Common myeloid progenitor, CD34-positive (primary cell): ENCODE data around the gene SLC24A3.
A peak's percentile ranks its signal among the peaks of the same experiment; 100 is the strongest.

ENCODE experiments used
- CTCF ChIA-PET: fragments of 350-600 bp; sonication (Branson Sonifier 250); formaldehyde crosslinking; loops from one replicate; lab custom pipeline; 2021; ENCODE audit warnings: antibody characterized with exemption; lab: Charles Lee
- POLR2A ChIA-PET: fragments of 350-600 bp; sonication (Branson Sonifier 250); formaldehyde crosslinking; loops from one replicate; lab custom pipeline; 2021; ENCODE audit warnings: antibody characterized with exemption; lab: Charles Lee
- DNase-seq, 3 donors: peaks; one replicate each; pipeline versions ENCODE4 v3.0.0 to v3.0.0-alpha.2; 2013
- H3K27ac ChIP-seq, 2 experiments: 1 replicate in 1 of 2; 2 replicates in 1 of 2; pipeline ENCODE4 v1.7.0; 2013; ENCODE audit warnings: inconsistent platforms in 2 of 2, low read length in 2 of 2, mild to moderate bottlenecking in 2 of 2, low read depth in 1 of 2, moderate library complexity in 1 of 2; ENCODE audit not compliant: severe bottlenecking in 2 of 2, insufficient read depth in 1 of 2, poor library complexity in 1 of 2
- H3K27me3 ChIP-seq, 5 experiments: replicated peaks in 2 of 5; 1 replicate in 3 of 5; 2 replicates in 2 of 5; pipeline versions ENCODE4 v1.6.1 to v1.7.0; 2013; ENCODE audit warnings: low read length in 4 of 5, mild to moderate bottlenecking in 2 of 5, moderate library complexity in 2 of 5, inconsistent platforms in 1 of 5; ENCODE audit not compliant: insufficient read depth in 5 of 5, control insufficient read depth in 4 of 5
- H3K36me3 ChIP-seq, 4 experiments: 1 replicate in 2 of 4; 2 replicates in 2 of 4; pipeline versions ENCODE4 v1.6.1 to v1.7.0; 2013; ENCODE audit warnings: low read length in 3 of 4, control low read depth in 1 of 4, mild to moderate bottlenecking in 1 of 4; ENCODE audit not compliant: control insufficient read depth in 4 of 4, insufficient read depth in 4 of 4
- H3K4me1 ChIP-seq, 4 experiments: 1 replicate in 3 of 4; 2 replicates in 1 of 4; pipeline versions ENCODE4 v1.6.1 to v1.7.1; 2013; ENCODE audit warnings: low read length in 3 of 4, mild to moderate bottlenecking in 3 of 4, control low read depth in 1 of 4, inconsistent platforms in 1 of 4, moderate library complexity in 1 of 4; ENCODE audit not compliant: control insufficient read depth in 4 of 4, insufficient read depth in 4 of 4; ENCODE audit errors: control extremely low read depth in 1 of 4
- H3K4me3 ChIP-seq, 7 experiments: 1 replicate in 4 of 7; 2 replicates in 3 of 7; pipeline versions ENCODE4 v1.5.1 to v1.7.0; 2013; ENCODE audit warnings: mild to moderate bottlenecking in 7 of 7, low read length in 6 of 7, moderate library complexity in 6 of 7, inconsistent platforms in 2 of 7, low read depth in 2 of 7, control low read depth in 1 of 7; ENCODE audit not compliant: insufficient read depth in 4 of 7, control insufficient read depth in 1 of 7; ENCODE audit errors: extremely low read depth in 1 of 7
- H3K9me3 ChIP-seq, 5 experiments: 1 replicate in 4 of 5; 2 replicates in 1 of 5; pipeline versions ENCODE4 v1.6.1 to v1.7.1; 2013; ENCODE audit warnings: low read length in 4 of 5, mild to moderate bottlenecking in 2 of 5, inconsistent platforms in 1 of 5, low read depth in 1 of 5, moderate library complexity in 1 of 5; ENCODE audit not compliant: control insufficient read depth in 4 of 5, insufficient read depth in 2 of 5; ENCODE audit errors: control extremely low read depth in 1 of 5
- WGBS: methylation state at CpG from one replicate; pipeline ENCODE4 v1.1.5; 2013; ENCODE audit not compliant: insufficient coverage; 5-methylcytosine and 5-hydroxymethylcytosine counted together

Gene SLC24A3

DNA sequence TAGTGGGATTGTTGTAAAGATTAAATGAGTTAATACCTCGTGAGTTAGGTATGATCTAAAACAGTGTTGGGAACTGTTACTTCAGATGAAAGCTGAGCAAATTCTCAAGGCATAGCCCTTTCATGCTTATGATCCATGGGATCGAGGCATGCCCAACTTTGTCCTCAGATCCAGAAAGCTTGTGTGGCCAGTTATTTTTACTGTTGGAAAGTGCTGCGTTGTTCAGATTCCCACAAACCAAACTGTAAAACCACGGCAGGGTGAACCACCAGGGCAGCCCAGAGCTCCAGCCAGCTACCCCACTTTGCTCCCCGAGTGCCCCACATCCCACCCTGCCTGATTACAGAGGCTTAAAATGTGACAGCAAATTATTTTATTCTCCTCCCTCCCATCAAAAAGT lies 406.3 kb downstream of the SLC24A3 start:
- Histone ChIP-seq H3K36me3 (no peaks in the 10 kb centered on the region), H3K9me3 (no peaks in the 10 kb centered on the region), H3K4me3 (no peak overlapping the region), H3K4me1 (peaks cover 6 to 23% (median 13%) of the 10 kb centered on the region in 4 experiments), H3K27me3 (no peaks in the 10 kb centered on the region), H3K27ac (no peak overlapping the region)
- POLR2A ChIA-PET = no interaction called here
- no peak for DNase-seq
- WGBS = 89% methylated on average over 4 of the region's 5 CpGs
- CTCF ChIA-PET = interaction anchor here (1.1 to 3.0 kb wide), 4 partner anchors 10 to 35 kb away, joined by 3 to 14 read pairs (median 4); no protein-coding TSS in a partner anchor

DNA sequence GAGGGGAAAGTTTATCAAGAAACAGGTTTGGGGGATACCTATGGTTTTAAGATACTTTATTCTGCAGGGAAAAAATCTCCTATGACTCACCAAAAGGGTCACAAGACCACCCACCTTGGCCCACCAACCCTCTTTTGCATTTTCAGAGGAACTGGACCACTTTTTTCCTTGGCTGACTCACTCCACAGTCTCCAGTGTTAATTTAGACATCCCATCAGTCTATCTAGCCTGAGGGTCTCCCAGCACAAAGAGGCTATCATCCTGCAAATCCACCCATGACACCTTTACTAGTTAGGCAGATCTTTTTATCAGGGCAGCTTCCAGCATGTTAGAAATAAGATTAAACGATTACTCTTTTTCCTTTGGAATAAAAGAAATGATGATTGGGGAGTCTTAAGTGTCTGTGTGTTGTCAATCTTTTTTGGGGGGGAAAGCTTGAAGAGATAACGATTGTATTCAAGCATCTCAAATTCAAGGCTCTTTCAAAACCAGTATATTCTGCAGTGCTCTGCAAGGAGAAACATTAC lies 407.5 kb downstream of the SLC24A3 start:
- CTCF ChIA-PET = interaction anchor here (1.3 to 3.0 kb wide), 4 partner anchors 8 to 36 kb away, joined by 3 to 14 read pairs (median 4); no protein-coding TSS in a partner anchor
- no peaks in the 10 kb centered on the region for H3K9me3 ChIP-seq
- WGBS = no CpG with 5 or more reads among the region's 2 CpGs

DNA sequence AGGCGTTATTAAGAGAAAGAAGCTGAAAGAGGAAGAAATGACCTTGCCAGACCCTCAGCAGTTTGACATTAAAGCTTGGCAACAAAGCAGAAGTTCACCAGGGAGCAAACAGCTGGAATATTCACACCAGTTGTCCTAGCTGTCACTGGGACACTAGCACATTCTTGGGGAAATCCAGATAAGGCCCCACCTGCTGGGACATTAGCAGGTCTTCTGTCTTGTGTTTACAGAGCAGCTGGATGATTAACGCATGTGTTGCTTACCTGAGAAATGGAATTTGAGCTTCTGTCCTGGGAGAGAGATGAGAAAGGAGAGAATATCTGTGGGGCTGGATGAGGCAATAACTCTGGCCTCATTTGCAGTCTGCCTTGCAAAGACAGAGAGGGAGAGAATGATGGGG lies 408.0 kb downstream of the SLC24A3 start:
- WGBS = 46% methylated on average over 2 of the region's 2 CpGs

More for the DNA sequence above, 407.5 kb downstream of the SLC24A3 start:
- Histone ChIP-seq H3K27ac (no peak overlapping the region), H3K4me1 (peaks cover 6 to 23% (median 13%) of the 10 kb centered on the region in 4 experiments), H3K36me3 (no peaks in the 10 kb centered on the region), H3K27me3 (no peaks in the 10 kb centered on the region), H3K4me3 (no peak overlapping the region)
- DNase-seq = peak in 1 of 3 donors; percentile 1
- POLR2A ChIA-PET = no interaction called here

DNA sequence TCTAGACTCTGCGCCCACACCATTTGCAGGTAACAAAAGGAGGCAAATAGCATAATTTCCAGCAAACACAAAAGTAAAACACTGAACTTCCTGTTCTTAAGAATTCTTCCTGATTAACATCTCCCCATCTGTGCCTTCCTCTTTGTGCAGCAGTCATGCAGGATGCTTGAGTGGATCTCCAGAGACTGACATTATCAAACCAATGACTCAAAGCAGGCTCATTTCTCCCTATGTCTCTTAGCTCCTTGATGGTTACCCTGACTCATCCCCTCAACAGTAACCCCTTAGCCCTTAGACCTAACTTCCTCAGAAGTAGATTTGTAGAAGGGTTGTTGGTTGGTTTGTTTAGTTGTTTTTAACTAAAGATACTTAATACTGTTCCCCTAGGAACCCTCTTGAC lies 408.6 kb downstream of the SLC24A3 start:
- ChIA-PET CTCF (no interaction called here), POLR2A (no interaction called here)
- no CpG with 5 or more reads among the region's 1 CpG for WGBS
- no peaks in the 10 kb centered on the region for H3K9me3 ChIP-seq
- peak; percentile 14 to 73 (median 64) for DNase-seq
- peaks cover 6 to 23% (median 13%) of the 10 kb centered on the region in 4 experiments for H3K4me1 ChIP-seq
- H3K4me3 ChIP-seq = no peak overlapping the region
- no peaks in the 10 kb centered on the region for H3K36me3 ChIP-seq
- no peaks in the 10 kb centered on the region for H3K27me3 ChIP-seq
- H3K27ac ChIP-seq = no peak overlapping the region

More for the DNA sequence above, 408.0 kb downstream of the SLC24A3 start:
- ChIA-PET CTCF (interaction anchor here (1.3 to 3.0 kb wide), 3 partner anchors 8 to 37 kb away, joined by 3 to 14 read pairs (median 5); no protein-coding TSS in a partner anchor), POLR2A (no interaction called here)
- Histone ChIP-seq H3K4me3 (no peak overlapping the region), H3K27ac (no peak overlapping the region), H3K4me1 (peaks cover 6 to 23% (median 13%) of the 10 kb centered on the region in 4 experiments), H3K9me3 (no peaks in the 10 kb centered on the region), H3K36me3 (no peaks in the 10 kb centered on the region), H3K27me3 (no peaks in the 10 kb centered on the region)
- DNase-seq = peak in 2 of 3 donors; percentile 16 to 26

DNA sequence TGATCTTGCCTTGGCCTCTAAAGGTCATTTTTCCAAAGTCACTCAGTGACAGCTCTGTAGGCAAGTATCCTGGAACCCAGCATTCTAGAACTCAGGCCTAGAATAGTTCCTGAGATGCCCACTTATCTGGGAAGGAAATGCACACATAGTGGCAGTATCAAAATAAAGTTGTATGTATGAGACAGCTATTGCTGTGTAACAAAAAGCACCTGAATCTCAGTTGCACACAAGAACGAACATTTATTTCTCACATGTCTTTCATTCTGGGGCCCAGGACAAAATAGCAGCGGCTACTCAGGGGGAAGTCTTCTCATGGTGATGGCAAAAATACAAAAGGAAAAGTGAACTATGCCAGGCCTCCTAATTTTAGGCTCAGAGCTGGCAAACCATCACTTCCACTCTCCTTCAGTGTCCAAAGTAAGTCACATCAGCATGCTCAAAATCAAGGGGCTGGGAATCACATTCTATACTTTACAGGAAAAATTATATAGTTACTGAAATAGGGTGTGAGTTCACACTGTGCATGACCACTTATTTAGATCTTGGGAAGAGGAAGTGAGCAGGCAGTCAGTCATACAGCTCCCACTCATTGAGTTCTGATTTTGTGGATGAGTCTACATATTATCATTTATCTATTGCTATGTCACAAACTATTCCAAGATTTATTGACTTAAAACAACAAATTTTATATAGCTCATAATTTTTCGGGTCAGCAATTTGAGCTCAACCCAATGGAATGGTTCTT lies 412.0 kb downstream of the SLC24A3 start:
- DNase-seq = no peak
- CTCF ChIA-PET = interaction anchor here (0.8 to 1.1 kb wide), 4 partner anchors 9 to 40 kb away, joined by 3 read pairs; no protein-coding TSS in a partner anchor
- Histone ChIP-seq H3K9me3 (no peaks in the 10 kb centered on the region), H3K27me3 (no peaks in the 10 kb centered on the region), H3K4me1 (peaks cover 6 to 19% (median 10%) of the 10 kb centered on the region in 4 experiments), H3K36me3 (no peaks in the 10 kb centered on the region), H3K4me3 (no peak overlapping the region), H3K27ac (no peak overlapping the region)
- WGBS = 100% methylated on average over 2 of the region's 3 CpGs
- POLR2A ChIA-PET = no interaction called here

DNA sequence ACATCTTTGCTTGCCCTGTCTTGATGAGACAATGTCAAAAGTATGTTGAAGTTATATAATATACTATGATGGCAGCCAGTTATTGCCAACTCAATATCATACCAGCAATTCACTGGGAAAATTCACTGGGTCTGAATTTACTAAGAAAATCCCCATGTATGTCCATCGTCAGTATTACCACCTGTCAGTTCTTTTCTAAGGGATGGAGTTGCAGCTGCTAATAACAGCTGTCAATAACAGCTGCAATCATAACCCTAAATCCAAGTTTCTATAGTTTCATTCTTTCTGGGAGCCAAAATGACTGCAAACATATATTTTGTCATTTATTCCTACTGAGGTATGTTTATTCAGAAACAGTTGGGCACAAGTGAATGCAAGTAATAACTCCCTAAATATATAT lies 413.0 kb downstream of the SLC24A3 start:
- Histone ChIP-seq H3K36me3 (no peaks in the 10 kb centered on the region), H3K27me3 (no peaks in the 10 kb centered on the region), H3K4me1 (peaks cover 2 to 10% (median 9%) of the 10 kb centered on the region in 4 experiments), H3K4me3 (no peak overlapping the region), H3K27ac (no peak overlapping the region), H3K9me3 (no peaks in the 10 kb centered on the region)
- ChIA-PET POLR2A (no interaction called here), CTCF (interaction anchor here (0.9 kb wide), 1 partner anchor 36 kb away, joined by 3 read pairs; no protein-coding TSS in a partner anchor)
- no peak for DNase-seq
- 100% methylated on average over 1 of the region's 1 CpG for WGBS

DNA sequence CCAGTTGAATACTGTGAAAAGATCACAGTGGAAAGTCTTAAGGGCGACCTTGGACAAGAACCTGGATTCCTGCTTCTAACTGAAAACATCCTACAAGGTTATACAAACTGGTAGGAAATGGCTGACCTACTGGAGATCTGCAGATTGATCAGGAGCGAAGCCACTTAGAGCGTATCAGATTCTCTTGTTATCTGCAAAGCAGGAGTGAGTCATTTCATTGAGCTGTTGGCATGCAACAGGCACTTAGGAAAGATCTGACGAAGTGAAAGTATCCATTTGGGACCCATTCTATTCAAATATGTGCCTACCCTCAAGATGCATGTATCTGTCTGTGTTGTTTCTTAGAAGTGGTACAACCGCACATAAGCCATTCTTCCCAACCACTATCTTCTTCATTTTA lies 414.5 kb downstream of the SLC24A3 start:
- H3K4me3 ChIP-seq = no peak overlapping the region
- POLR2A ChIA-PET = no interaction called here
- H3K4me1 ChIP-seq = no peaks in the 10 kb centered on the region
- no peaks in the 10 kb centered on the region for H3K9me3 ChIP-seq
- H3K27me3 ChIP-seq = no peaks in the 10 kb centered on the region
- H3K27ac ChIP-seq = no peak overlapping the region
- no peak for DNase-seq
- H3K36me3 ChIP-seq = no peaks in the 10 kb centered on the region
- CTCF ChIA-PET = interaction anchor here (5.1 kb wide), 1 partner anchor 35 kb away, joined by 46 read pairs; no protein-coding TSS in a partner anchor
- 100% methylated on average over 3 of the region's 5 CpGs for WGBS
